Panc1 (cell line): ENCODE measurements around the gene GPRASP3. TPM values are rescaled to one million over a fixed set of nuclear protein-coding genes. Genes with fewer than 3 reads are reported as not detected.
A peak's percentile ranks its signal among the peaks of the same experiment; 100 is the strongest.

Experiments
- ATAC-seq: fragments of 200-7000 bp; cut with Tn5 transposase; 2 replicates; pipeline ENCODE4 v1.9.1; 2020; ENCODE audit warnings: mild to moderate bottlenecking, moderate library complexity
- Bru-seq: library from RNA; stranded (reverse); fragments of 400-500 nt; gene quantifications from one replicate; lab custom pipeline; 2021; lab: Mats Ljungman, UMichigan
- BruChase-seq, 2 experiments: library from RNA; stranded (reverse); fragments of 400-500 nt; gene quantifications; one replicate each; lab custom pipeline; 2021; lab: Mats Ljungman, UMichigan
- BruUV-seq: library from RNA; stranded (reverse); fragments of 400-500 nt; replicated peaks from 2 replicates; lab custom pipeline; 2021; lab: Mats Ljungman, UMichigan
- CTCF ChIA-PET: fragments of 300-600 bp; sonication (Branson Sonifier 250); formaldehyde crosslinking; loops from one replicate; lab custom pipeline; 2022; ENCODE audit warnings: antibody characterized with exemption; lab: Charles Lee
- POLR2A ChIA-PET: fragments of 300-600 bp; sonication (Branson Sonifier 250); formaldehyde crosslinking; loops from one replicate; lab custom pipeline; 2022; ENCODE audit warnings: antibody characterized with exemption; lab: Charles Lee
- DNase-seq: peaks from one replicate; pipeline ENCODE4 v3.0.0-alpha.2; 2010; ENCODE audit warnings: low read depth, low spot score
- H3K27ac ChIP-seq: 2 replicates; pipeline ENCODE4 v1.5.1; 2011; ENCODE audit warnings: mild to moderate bottlenecking, low read length, inconsistent platforms
- H3K27me3 ChIP-seq: fragments of 200-500 bp; sonication (Bioruptor generic); 2 replicates; pipeline ENCODE4 v1.6.0; 2014; ENCODE audit warnings: low read length, inconsistent platforms; ENCODE audit not compliant: control insufficient read depth, insufficient read depth
- H3K36me3 ChIP-seq: fragments of 200-500 bp; sonication (Bioruptor generic); 2 replicates; pipeline ENCODE4 v1.5.1; 2014; ENCODE audit warnings: inconsistent platforms, mild to moderate bottlenecking, low read length, moderate library complexity; ENCODE audit not compliant: control insufficient read depth, insufficient read depth
- H3K4me1 ChIP-seq: 2 replicates; pipeline ENCODE4 v1.5.1; 2011; ENCODE audit warnings: inconsistent platforms, mild to moderate bottlenecking, low read length, moderate library complexity; ENCODE audit not compliant: control insufficient read depth, insufficient read depth
- H3K4me3 ChIP-seq, 2 experiments: 2 replicates each; pipeline ENCODE4 v1.5.1; 2011 to 2012; ENCODE audit warnings: low read depth in 2 of 2, low read length in 2 of 2, mild to moderate bottlenecking in 2 of 2, inconsistent platforms in 1 of 2, moderate library complexity in 1 of 2
- H3K9me3 ChIP-seq: fragments of 200-500 bp; sonication (Bioruptor generic); 2 replicates; pipeline ENCODE4 v1.5.1; 2014; ENCODE audit warnings: low read depth, mild to moderate bottlenecking, inconsistent platforms, low read length, moderate library complexity; ENCODE audit not compliant: control insufficient read depth, insufficient read depth
- POLR2AphosphoS5 ChIP-seq: IDR thresholded peaks from 2 replicates; pipeline ENCODE4 v1.6.1; 2012; ENCODE audit warnings: mild to moderate bottlenecking, low read depth, low read length, moderate library complexity
- SIN3A ChIP-seq: IDR thresholded peaks from 2 replicates; pipeline ENCODE4 v1.6.1; 2012; ENCODE audit warnings: low read depth, mild to moderate bottlenecking, low read length, moderate library complexity, borderline replicate concordance; ENCODE audit not compliant: insufficient read depth
- TCF7L2 ChIP-seq: IDR thresholded peaks from 2 replicates; pipeline ENCODE4 v1.6.1; 2011; ENCODE audit warnings: mild to moderate bottlenecking, low read depth, low read length, inconsistent platforms
- in situ Hi-C: cut with HindIII; loops from 2 replicates; pipeline ENCODE4 v1.10.0; 2016; ENCODE audit warnings: low sequenced_read_pairs, low pct_unique_long_range_greater_than_20kb
- intact Hi-C: fragments of 100-400 bp; cut with micrococcal nuclease; formaldehyde crosslinking; loops from one replicate; pipeline ENCODE4 v1.10.0; 2022; ENCODE audit not compliant: unreplicated experiment
- long read RNA-seq: library from polyadenylated mRNA; unstranded; transcript quantifications from one replicate; pipeline ENCODE4 v2.0.0, GENCODE V29; 2021; ENCODE audit not compliant: unreplicated experiment
- polyA plus RNA-seq: library from polyadenylated mRNA; unstranded; fragments of >200 nt; gene quantifications from one replicate; pipeline ENCODE4 v1.2.1, GENCODE V29; 2012; ENCODE audit warnings: missing spikeins; ENCODE audit not compliant: insufficient read length
- total RNA-seq: library from RNA; stranded (reverse); gene quantifications from one replicate; pipeline ENCODE4 v1.2.1, GENCODE V29; 2021; ENCODE audit not compliant: unreplicated experiment
- TF ChIP-seq, protein P1 (sequence below), 2 experiments: IDR thresholded peaks; 2 replicates each; pipeline ENCODE4 v1.6.1; 2011 to 2012; ENCODE audit warnings: low read depth in 2 of 2, control low read depth in 1 of 2, low read length in 1 of 2, mild to moderate bottlenecking in 1 of 2, moderate library complexity in 1 of 2; ENCODE audit not compliant: insufficient read depth in 1 of 2
- TF ChIP-seq, protein P2 (sequence below): fragments of 450-650 bp; IDR thresholded peaks from 2 replicates; pipeline ENCODE4 v1.5.1; 2017; ENCODE audit warnings: mild to moderate bottlenecking

The GPRASP3 gene, protein sequence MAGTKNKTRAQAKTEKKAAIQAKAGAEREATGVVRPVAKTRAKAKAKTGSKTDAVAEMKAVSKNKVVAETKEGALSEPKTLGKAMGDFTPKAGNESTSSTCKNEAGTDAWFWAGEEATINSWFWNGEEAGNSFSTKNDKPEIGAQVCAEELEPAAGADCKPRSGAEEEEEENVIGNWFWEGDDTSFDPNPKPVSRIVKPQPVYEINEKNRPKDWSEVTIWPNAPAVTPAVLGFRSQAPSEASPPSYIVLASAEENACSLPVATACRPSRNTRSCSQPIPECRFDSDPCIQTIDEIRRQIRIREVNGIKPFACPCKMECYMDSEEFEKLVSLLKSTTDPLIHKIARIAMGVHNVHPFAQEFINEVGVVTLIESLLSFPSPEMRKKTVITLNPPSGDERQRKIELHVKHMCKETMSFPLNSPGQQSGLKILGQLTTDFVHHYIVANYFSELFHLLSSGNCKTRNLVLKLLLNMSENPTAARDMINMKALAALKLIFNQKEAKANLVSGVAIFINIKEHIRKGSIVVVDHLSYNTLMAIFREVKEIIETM
- total RNA-seq, result 5.6 TPM
- polyA plus RNA-seq, result 5.6 TPM
- percentile 60 among the genes with signal in this experiment for Bru-seq, nascent RNA
- BruChase-seq, experiment 1, labeled RNA remaining after a 2-hour chase, result percentile 73 among the genes with signal in this experiment
- BruChase-seq, experiment 2, labeled RNA remaining after a 6-hour chase, result percentile 71 among the genes with signal in this experiment
- long read RNA-seq, partial matches to known transcripts, result 0 of 9 reads
- long read RNA-seq, other reads (novel, unspliced or antisense), result 8 of 9 reads

DNA sequence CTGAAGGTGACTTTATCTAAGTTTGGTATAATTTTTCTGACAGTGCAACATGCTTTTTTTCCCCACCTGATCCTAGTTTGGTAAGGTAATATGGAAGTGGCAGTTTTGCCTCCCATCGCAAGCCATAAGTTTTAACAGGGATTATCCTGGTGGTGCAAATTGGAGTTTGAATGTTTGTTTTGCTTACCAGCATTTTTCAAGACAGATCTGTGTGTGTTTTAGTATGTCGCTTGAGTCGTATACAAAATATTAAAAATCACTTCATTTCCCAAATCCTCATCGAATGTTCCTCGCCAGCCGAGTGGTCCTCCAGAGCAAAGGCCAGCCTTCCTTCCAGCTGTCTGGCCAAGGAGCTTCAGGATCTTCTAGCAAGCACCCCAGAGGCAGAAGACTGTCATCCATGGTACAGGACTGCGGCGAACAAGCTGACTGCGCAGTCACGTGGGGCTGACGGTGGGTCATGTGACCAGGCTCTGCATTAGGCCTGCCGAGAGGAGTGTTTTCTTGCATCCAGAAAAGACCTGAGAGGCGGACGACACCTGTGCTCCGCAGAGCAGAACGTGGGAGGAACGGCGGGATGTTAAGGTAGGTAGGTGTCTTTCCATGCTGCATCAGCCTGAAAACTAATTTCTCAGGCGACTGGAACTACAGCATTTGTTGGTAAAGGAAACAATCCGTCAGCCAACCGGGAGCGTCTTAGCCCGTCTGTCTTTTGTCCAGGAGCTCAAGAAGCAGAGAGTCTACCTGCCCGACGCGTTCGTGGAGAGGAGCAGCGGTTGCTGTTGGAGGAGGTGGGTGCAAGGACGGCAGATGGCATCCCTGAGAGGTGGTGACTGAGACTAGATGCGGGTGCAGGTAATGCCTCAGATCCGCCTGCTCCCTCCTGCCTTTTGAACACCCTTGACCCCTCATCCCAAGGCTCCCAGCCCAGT, at the start of gene GPRASP3:
Gene GPRASP3 (plus strand): TSS at position 507 of the 932 bp plus-strand sequence. CDS start 28,253 bp downstream, outside the sequence.
- DNase-seq, result peak; percentile 71
- peak; percentile 99 for ATAC-seq
- Histone ChIP-seq H3K27me3 (no peaks in the 10 kb centered on the region), H3K4me3 (peak within 1 kb of the TSS; percentile 56 to 87), H3K9me3 (no peaks in the 10 kb centered on the region), H3K4me1 (peaks cover 3% of the 10 kb centered on the region; the same call in 1 of the 2 replicates), H3K27ac (peak within 1 kb of the TSS; percentile 64; the same call in 1 of the 2 replicates), H3K36me3 (no peaks in the 10 kb centered on the region)
- TF ChIP-seq, protein P1, sequence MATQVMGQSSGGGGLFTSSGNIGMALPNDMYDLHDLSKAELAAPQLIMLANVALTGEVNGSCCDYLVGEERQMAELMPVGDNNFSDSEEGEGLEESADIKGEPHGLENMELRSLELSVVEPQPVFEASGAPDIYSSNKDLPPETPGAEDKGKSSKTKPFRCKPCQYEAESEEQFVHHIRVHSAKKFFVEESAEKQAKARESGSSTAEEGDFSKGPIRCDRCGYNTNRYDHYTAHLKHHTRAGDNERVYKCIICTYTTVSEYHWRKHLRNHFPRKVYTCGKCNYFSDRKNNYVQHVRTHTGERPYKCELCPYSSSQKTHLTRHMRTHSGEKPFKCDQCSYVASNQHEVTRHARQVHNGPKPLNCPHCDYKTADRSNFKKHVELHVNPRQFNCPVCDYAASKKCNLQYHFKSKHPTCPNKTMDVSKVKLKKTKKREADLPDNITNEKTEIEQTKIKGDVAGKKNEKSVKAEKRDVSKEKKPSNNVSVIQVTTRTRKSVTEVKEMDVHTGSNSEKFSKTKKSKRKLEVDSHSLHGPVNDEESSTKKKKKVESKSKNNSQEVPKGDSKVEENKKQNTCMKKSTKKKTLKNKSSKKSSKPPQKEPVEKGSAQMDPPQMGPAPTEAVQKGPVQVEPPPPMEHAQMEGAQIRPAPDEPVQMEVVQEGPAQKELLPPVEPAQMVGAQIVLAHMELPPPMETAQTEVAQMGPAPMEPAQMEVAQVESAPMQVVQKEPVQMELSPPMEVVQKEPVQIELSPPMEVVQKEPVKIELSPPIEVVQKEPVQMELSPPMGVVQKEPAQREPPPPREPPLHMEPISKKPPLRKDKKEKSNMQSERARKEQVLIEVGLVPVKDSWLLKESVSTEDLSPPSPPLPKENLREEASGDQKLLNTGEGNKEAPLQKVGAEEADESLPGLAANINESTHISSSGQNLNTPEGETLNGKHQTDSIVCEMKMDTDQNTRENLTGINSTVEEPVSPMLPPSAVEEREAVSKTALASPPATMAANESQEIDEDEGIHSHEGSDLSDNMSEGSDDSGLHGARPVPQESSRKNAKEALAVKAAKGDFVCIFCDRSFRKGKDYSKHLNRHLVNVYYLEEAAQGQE (IDR thresholded peaks at IDR 0.05; ENCODE audit: insufficient read depth in 1 of 2, low read depth in 2 of 2, low read length in 1 of 2), result no peak
- no peak for TF ChIP-seq TCF7L2
- TF ChIP-seq, protein P2, sequence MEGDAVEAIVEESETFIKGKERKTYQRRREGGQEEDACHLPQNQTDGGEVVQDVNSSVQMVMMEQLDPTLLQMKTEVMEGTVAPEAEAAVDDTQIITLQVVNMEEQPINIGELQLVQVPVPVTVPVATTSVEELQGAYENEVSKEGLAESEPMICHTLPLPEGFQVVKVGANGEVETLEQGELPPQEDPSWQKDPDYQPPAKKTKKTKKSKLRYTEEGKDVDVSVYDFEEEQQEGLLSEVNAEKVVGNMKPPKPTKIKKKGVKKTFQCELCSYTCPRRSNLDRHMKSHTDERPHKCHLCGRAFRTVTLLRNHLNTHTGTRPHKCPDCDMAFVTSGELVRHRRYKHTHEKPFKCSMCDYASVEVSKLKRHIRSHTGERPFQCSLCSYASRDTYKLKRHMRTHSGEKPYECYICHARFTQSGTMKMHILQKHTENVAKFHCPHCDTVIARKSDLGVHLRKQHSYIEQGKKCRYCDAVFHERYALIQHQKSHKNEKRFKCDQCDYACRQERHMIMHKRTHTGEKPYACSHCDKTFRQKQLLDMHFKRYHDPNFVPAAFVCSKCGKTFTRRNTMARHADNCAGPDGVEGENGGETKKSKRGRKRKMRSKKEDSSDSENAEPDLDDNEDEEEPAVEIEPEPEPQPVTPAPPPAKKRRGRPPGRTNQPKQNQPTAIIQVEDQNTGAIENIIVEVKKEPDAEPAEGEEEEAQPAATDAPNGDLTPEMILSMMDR, result no peak
- TF ChIP-seq POLR2AphosphoS5, result 0 out of 2 replicates have a peak, but pooled peaks have one; percentile 51
- TF ChIP-seq SIN3A, result peak; percentile 67; the same call in 1 of the 2 replicates
- in situ Hi-C loops (no loop called here), intact Hi-C loops (loop anchor here (10.0 kb wide), 1 partner anchor 114 kb away; no protein-coding TSS in a partner anchor)
- no TSS peak for BruUV-seq
- ChIA-PET CTCF (interaction anchor here (0.5 kb wide), 1 partner anchor 48 kb away, joined by 4 read pairs; no protein-coding TSS in a partner anchor), POLR2A (no interaction called here)

DNA sequence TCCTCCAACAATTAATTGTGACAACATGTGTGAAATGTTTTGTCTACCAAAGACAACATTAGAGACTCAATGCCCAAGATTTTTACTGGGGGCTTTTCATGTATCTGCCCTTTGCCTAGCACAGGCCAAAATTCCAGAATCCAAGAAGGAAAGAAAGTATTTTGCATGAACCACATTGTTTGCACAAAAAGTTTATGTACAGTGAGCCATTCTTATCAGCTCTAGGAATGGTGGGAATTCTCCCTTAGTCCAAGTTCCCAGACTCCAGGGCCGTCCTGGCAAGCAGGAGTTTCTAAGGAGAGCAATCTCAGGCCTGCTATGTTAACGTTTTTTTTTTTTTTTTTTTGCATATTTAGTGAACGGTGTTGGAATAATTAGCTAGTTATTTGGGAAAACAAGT, 47.7 kb upstream of the GPRASP3 start:
- in situ Hi-C loops, result no loop called here
- Histone ChIP-seq H3K9me3 (no peaks in the 10 kb centered on the region), H3K36me3 (no peaks in the 10 kb centered on the region), H3K4me3 (no peak overlapping the region), H3K27ac (no peak overlapping the region), H3K27me3 (no peaks in the 10 kb centered on the region), H3K4me1 (0 out of 2 replicates have a peak, but pooled peaks cover 5% of the 10 kb centered on the region)
- ChIA-PET CTCF (no interaction called here), POLR2A (interaction anchor here (0.6 kb wide), 1 partner anchor 73 kb away, joined by 5 read pairs; no protein-coding TSS in a partner anchor)
- ATAC-seq, result peak; percentile 53; the same call in 1 of the 2 replicates
- BruUV-seq, result no TSS peak
- no peak for TF ChIP-seq TCF7L2
- TF ChIP-seq SIN3A, result no peak
- TF ChIP-seq, protein P1 (IDR thresholded peaks at IDR 0.05; ENCODE audit: insufficient read depth in 1 of 2, low read depth in 2 of 2, low read length in 1 of 2), result no peak
- TF ChIP-seq POLR2AphosphoS5, result no peak
- TF ChIP-seq, protein P2, result no peak
- no peak for DNase-seq
- intact Hi-C loops, result no loop called here
